ENCODE data around the gene KCNQ5. TPM values are rescaled to one million over a fixed set of nuclear protein-coding genes. Genes with fewer than 3 reads are reported as not detected.

The KCNQ5 gene
- total RNA-seq, 2 experiments from 2014 or later: 2.1 to 2.5 TPM

DNA sequence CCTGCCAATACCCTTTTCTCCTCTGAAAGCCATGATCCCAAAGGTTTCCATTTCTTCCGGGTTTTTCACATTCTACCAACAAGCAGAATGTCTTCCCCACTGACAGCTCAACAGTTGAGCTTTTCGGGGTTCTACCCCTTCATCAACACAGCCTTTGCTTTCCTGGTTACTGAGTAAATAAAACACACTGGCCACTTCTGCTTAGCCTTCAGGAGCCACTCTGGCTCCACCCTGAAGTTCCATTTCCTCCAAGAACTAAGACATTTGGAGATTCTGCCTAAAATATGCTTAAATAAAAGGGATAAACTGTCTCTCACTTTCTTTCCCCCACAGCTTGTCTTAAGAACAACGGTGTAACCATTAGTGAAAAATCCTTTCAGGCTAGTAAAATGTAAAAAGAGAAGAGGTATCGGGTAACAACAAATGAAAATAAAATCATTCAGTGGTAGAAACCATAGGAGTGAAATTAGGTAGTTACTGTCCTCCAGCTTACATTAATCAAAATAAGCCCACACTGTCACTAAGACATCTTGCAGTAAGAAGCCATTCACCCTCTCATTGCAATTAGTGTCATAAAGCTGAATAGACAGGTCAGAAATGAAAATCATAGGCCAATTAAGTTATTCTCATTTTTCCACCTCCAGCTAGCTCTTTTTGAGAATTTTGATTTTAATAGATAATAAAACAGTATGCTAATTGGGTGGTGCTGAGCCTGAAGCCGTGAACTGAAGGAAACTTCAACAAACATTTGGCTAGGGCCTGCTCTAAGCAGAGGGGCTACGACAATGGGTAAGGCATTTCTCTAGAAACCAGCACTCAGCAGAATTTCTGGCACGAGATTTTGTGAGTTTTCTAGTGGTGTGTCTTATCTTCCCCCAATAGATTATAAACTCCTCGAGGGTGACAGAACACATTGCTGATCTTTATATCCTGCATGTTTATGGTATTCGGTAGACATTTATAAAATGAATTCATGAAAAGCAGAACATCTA lies 409.2 kb downstream of the KCNQ5 start:
- CTCF ChIA-PET: no interaction called here
- Mint-ChIP-seq H3K36me3 (ENCODE audit: low read depth) (no peaks in the 10 kb centered on the region), H3K4me3 (no peak overlapping the region), H3K27ac (no peak overlapping the region), H3K4me1 (ENCODE audit: low read depth) (no peaks in the 10 kb centered on the region), H3K9me3 (no peaks in the 10 kb centered on the region), H3K27me3 (no peaks in the 10 kb centered on the region)
- DNase-seq: no peak
- no peaks in the 10 kb centered on the region for H3K27me3 ChIP-seq (ENCODE audit: control insufficient read depth in 1 of 2, insufficient read depth in 2 of 2, low read length in 2 of 2)
- POLR2A ChIA-PET: no interaction called here
- no peaks in the 10 kb centered on the region for H3K9me3 ChIP-seq (ENCODE audit: control insufficient read depth in 1 of 2, insufficient read depth in 1 of 2, low read length in 2 of 2)
- ATAC-seq (ENCODE audit: poor library complexity): no peak
- no peaks in the 10 kb centered on the region for H3K4me1 ChIP-seq (ENCODE audit: insufficient read depth, low read length)
- TF ChIP-seq, protein P1, sequence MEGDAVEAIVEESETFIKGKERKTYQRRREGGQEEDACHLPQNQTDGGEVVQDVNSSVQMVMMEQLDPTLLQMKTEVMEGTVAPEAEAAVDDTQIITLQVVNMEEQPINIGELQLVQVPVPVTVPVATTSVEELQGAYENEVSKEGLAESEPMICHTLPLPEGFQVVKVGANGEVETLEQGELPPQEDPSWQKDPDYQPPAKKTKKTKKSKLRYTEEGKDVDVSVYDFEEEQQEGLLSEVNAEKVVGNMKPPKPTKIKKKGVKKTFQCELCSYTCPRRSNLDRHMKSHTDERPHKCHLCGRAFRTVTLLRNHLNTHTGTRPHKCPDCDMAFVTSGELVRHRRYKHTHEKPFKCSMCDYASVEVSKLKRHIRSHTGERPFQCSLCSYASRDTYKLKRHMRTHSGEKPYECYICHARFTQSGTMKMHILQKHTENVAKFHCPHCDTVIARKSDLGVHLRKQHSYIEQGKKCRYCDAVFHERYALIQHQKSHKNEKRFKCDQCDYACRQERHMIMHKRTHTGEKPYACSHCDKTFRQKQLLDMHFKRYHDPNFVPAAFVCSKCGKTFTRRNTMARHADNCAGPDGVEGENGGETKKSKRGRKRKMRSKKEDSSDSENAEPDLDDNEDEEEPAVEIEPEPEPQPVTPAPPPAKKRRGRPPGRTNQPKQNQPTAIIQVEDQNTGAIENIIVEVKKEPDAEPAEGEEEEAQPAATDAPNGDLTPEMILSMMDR (IDR thresholded peaks at IDR 0.05): no peak
- H3K4me3 ChIP-seq (ENCODE audit: low read length): no peak overlapping the region
- intact Hi-C loops (cut with DNase I, micrococcal nuclease): no loop called here
- H3K27ac ChIP-seq (ENCODE audit: low read depth in 1 of 2, low read length in 2 of 2): no peak overlapping the region
- no peaks in the 10 kb centered on the region for H3K36me3 ChIP-seq (ENCODE audit: insufficient read depth, low read length)

DNA sequence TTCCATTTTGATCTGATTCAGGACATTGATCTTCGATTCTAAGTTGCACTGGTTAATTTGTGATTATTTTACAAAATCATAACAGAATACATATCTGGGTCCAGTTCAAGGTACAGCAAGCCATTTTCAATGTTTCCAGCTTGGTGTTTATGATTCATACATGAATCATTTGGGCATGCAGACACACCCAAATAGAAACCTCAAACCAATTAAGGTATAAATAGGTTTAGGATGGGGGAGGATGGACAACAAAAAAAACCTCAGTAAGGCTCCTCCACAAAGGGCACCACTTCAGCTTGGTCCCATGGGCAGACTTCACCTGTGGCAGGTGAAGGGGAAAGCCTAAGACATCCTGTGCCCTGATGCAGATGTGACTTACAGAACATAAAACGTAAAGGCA lies 410.7 kb downstream of the KCNQ5 start:
- Mint-ChIP-seq H3K4me1 (ENCODE audit: low read depth) (no peaks in the 10 kb centered on the region), H3K36me3 (ENCODE audit: low read depth) (no peaks in the 10 kb centered on the region), H3K27ac (no peak overlapping the region), H3K4me3 (no peak overlapping the region), H3K27me3 (no peaks in the 10 kb centered on the region), H3K9me3 (no peaks in the 10 kb centered on the region)
- no peaks in the 10 kb centered on the region for H3K9me3 ChIP-seq (ENCODE audit: control insufficient read depth in 1 of 2, insufficient read depth in 1 of 2, low read length in 2 of 2)
- no peaks in the 10 kb centered on the region for H3K27me3 ChIP-seq (ENCODE audit: control insufficient read depth in 1 of 2, insufficient read depth in 2 of 2, low read length in 2 of 2)
- no peak overlapping the region for H3K27ac ChIP-seq (ENCODE audit: low read depth in 1 of 2, low read length in 2 of 2)
- H3K36me3 ChIP-seq (ENCODE audit: insufficient read depth, low read length): no peaks in the 10 kb centered on the region
- no peaks in the 10 kb centered on the region for H3K4me1 ChIP-seq (ENCODE audit: insufficient read depth, low read length)
- CTCF ChIA-PET: no interaction called here
- ATAC-seq (ENCODE audit: poor library complexity) (no peak), DNase-seq (no peak)
- H3K4me3 ChIP-seq (ENCODE audit: low read length): no peak overlapping the region
- TF ChIP-seq, protein P1 (IDR thresholded peaks at IDR 0.05): no peak
- POLR2A ChIA-PET: no interaction called here
- intact Hi-C loops (cut with DNase I, micrococcal nuclease): no loop called here

DNA sequence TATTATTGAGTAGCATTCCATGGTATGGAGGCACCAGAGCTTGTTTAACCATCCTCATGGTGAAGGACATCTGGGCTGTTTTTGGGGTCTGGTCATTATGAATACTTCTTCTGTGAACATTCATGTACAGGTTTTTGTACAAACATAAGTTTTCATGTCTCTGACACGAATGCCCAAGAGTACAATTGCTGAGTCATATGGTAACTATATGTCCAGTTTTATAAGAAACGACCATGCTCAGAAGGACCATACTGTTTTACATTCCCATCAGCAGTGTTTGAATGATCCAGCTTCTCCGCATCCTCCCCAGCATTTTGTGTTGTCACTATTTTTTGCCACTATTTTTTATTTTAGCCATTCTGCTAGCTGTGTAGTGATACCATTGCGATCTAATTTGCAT lies 414.8 kb downstream of the KCNQ5 start:
- H3K27ac Mint-ChIP-seq: no peak overlapping the region

More for the DNA sequence above, 414.8 kb downstream of the KCNQ5 start:
- no peaks in the 10 kb centered on the region for H3K27me3 ChIP-seq (ENCODE audit: control insufficient read depth in 1 of 2, insufficient read depth in 2 of 2, low read length in 2 of 2)
- intact Hi-C loops (cut with DNase I, micrococcal nuclease): no loop called here
- POLR2A ChIA-PET: no interaction called here
- H3K4me3 ChIP-seq (ENCODE audit: low read length): no peak overlapping the region
- TF ChIP-seq, protein P1 (IDR thresholded peaks at IDR 0.05): no peak
- no peak overlapping the region for H3K27ac ChIP-seq (ENCODE audit: low read depth in 1 of 2, low read length in 2 of 2)
- Mint-ChIP-seq H3K4me3 (no peak overlapping the region), H3K36me3 (ENCODE audit: low read depth) (no peaks in the 10 kb centered on the region), H3K9me3 (peaks cover 5% of the 10 kb centered on the region), H3K27me3 (no peaks in the 10 kb centered on the region), H3K4me1 (ENCODE audit: low read depth) (no peaks in the 10 kb centered on the region)
- no peaks in the 10 kb centered on the region for H3K36me3 ChIP-seq (ENCODE audit: insufficient read depth, low read length)
- peaks cover 0 to 12% of the 10 kb centered on the region in 2 experiments for H3K9me3 ChIP-seq (ENCODE audit: control insufficient read depth in 1 of 2, insufficient read depth in 1 of 2, low read length in 2 of 2)
- ATAC-seq (ENCODE audit: poor library complexity) (no peak), DNase-seq (no peak)
- CTCF ChIA-PET: interaction anchor here (0.7 kb wide), 1 partner anchor 264 kb away, joined by 4 read pairs; no protein-coding TSS in a partner anchor
- no peaks in the 10 kb centered on the region for H3K4me1 ChIP-seq (ENCODE audit: insufficient read depth, low read length)

All from CD4-positive, alpha-beta T cell (primary cell).